Gastroesophageal sphincter (tissue), 3 donors: Measurements from ENCODE around the gene COL15A1.

ENCODE experiments used
- CTCF ChIP-seq, 4 experiments: fragments of 200-600 bp in 2 of 4; fragments of 450-650 bp in 2 of 4; sonication (generic) in 1 of 4; IDR thresholded peaks; one replicate each; pipeline ENCODE4 v1.5.1; 2017 to 2019; ENCODE audit warnings: antibody characterized with exemption in 4 of 4, mild to moderate bottlenecking in 2 of 4, moderate library complexity in 2 of 4
- POLR2A ChIP-seq, 2 donors: fragments of 450-650 bp; IDR thresholded peaks; one replicate each; pipeline ENCODE4 v1.6.1; 2017; ENCODE audit warnings: antibody characterized with exemption in 2 of 2, mild to moderate bottlenecking in 2 of 2, moderate library complexity in 1 of 2
- POLR2AphosphoS5 ChIP-seq: sonication (generic); formaldehyde crosslinking; IDR thresholded peaks from one replicate; pipeline ENCODE4 v1.6.1; 2017; ENCODE audit warnings: antibody characterized with exemption

GRCh38 chr9:99076030-99076429, 132.3 kb downstream of the COL15A1 start:
- TF ChIP-seq POLR2A (IDR thresholded peaks at IDR 0.05) (no peak), CTCF (IDR thresholded peaks at IDR 0.05) (no peak), POLR2AphosphoS5 (no peak)
